C4-2B (cell line): ENCODE measurements around the gene PRLH.

Experiments
- ZFX ChIP-seq: fragments of 450-650 bp; IDR thresholded peaks from 2 replicates; pipeline ENCODE4 v1.6.1; 2017
- TF ChIP-seq, protein P1 (sequence below): fragments of 450-650 bp; conservative IDR thresholded peaks from 2 replicates; pipeline ENCODE4 v1.5.1; 2017; ENCODE audit warnings: mild to moderate bottlenecking

DNA sequence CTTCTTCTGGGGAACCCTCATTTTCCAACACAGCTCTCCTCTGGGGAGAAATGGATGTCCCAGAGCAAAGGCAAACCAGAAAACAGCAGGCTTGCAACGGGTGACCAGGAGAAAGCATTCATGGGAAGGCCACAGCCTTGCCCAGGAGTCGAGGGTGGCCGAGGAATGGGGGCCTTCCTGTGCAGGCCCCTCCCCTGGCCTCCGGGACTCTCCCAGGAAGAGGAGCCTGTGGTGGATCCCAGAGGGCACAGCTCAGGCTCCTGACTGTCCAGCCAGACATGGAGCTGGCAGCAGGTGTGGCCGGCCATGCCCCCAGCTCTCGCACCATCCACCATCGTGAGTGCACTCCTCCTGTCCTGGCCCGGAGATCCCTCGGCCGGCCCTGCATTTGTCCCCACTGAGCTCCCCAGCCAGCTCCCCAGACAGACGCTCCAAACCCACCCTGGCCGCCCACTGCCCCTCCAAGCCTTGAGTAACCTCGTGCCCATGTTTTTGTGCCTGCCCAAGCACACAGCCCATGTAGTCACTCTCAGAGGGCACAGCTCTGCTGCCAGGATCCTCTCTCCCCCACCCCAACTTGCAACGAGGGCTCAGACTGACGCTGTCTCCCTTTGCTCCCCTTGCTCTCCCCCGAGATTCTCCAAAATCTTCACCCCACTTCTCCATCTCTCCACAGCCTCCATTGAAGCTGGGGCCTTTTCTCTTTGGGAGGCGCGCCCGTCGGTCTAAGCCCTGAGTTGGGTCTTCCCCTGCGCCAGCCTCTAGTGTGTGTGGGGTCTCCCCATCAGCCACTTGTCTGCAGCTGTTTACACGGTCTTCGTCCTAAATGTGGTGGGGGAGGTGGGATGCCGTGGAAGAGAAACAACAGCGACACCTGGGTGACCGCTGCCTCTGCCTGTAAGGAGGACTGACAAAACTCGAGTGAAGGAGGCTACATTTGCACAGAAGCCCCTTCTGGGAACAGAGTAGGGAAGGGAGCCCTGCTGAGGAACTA lies 9.8 kb downstream of the PRLH start:
- TF ChIP-seq, protein P1, sequence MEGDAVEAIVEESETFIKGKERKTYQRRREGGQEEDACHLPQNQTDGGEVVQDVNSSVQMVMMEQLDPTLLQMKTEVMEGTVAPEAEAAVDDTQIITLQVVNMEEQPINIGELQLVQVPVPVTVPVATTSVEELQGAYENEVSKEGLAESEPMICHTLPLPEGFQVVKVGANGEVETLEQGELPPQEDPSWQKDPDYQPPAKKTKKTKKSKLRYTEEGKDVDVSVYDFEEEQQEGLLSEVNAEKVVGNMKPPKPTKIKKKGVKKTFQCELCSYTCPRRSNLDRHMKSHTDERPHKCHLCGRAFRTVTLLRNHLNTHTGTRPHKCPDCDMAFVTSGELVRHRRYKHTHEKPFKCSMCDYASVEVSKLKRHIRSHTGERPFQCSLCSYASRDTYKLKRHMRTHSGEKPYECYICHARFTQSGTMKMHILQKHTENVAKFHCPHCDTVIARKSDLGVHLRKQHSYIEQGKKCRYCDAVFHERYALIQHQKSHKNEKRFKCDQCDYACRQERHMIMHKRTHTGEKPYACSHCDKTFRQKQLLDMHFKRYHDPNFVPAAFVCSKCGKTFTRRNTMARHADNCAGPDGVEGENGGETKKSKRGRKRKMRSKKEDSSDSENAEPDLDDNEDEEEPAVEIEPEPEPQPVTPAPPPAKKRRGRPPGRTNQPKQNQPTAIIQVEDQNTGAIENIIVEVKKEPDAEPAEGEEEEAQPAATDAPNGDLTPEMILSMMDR: no peak
- 0 out of 2 replicates have a peak, but pooled peaks have one; percentile 17 for TF ChIP-seq ZFX
